Mucosa of gallbladder (tissue), 1 donor: ENCODE results near the gene FBN1. TPM values are rescaled to one million over a fixed set of nuclear protein-coding genes. Genes with fewer than 3 reads are reported as not detected.

Source experiments
- DNase-seq: peaks from one replicate; pipeline ENCODE4 v3.0.0-alpha.2; 2020; ENCODE audit warnings: low spot score
- total RNA-seq: library from RNA; stranded (reverse); gene quantifications from one replicate; pipeline ENCODE4 v1.2.1, GENCODE V29; 2021
- donor health status: DM: no; HTN: no; CAD: no.

Gene FBN1
- total RNA-seq, 1 donor from 2014 or later = 57.6 TPM

GRCh38 chr15:48367483-48367882 lies 278.0 kb downstream of the FBN1 start:
- DNase-seq = no peak

DNA sequence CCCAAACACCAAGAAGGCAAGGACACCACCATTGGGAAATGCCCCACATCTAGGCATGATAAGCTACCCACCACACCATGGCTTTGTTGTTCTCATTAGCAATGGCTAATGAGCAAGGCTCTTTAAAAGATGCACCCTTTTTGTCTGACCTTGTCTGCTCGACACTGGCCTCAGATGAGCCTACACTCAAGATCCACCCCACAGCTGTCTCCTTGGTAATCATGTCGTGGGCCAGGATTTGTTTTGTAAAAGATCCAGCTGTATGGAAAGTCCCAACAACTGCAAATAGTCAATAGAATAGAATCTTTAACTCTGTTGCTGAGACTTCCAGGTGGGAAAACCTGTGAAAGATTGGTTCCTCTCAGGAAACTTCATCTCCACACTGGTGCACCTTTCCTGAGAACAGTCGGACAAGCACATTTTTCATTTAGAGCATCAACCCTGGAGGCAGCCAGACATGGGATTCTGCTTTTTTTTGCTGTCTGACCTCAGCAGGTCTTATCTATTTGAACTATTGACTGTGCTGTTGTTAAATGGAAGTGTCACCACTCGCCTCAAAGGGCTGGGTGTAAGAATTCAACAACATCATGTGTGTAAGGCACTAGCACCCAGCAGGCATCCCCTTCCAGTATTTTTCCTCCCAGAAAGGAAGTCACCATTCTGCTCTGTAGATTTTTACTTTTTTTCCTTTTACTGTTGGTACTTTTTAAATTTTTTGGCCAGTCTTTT lies 278.8 kb downstream of the FBN1 start:
- no peak for DNase-seq

DNA sequence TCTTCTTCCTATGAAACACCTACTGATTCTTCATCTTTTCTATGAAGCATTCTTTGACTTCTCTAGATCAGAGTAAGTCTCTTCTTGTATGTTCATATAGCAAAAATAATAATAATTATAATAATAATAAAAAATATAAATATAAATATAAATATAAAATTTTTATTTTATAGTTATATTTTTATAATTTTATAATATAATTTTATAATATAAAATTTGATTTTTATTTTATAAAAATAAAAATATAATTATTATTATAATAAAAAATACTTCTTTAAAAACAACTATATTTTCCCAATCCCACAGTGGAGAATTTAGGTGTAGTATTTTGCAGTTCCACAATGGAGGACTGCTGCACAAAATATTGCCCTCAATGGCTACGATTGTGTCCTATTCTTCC lies 279.9 kb downstream of the FBN1 start:
- DNase-seq = no peak

- no peak for DNase-seq
These were observed 282.0 kb downstream of the FBN1 start for GRCh38 chr15:48363474-48363873.

GRCh38 chr15:48361685-48362084 lies 283.8 kb downstream of the FBN1 start:
- no peak for DNase-seq

GRCh38 chr15:48360841-48361240 lies 284.7 kb downstream of the FBN1 start:
- no peak for DNase-seq

Other genes with a start within 250 kb of the FBN1 start
- 5.5 TPM for gene CEP152, start 165.4 kb upstream of the FBN1 start, total RNA-seq
- 182 TPM for gene EID1, start 232.4 kb upstream of the FBN1 start, total RNA-seq